ENCODE measurements around the gene CDH13.

Gene CDH13

GRCh38 chr16:83187405-83187804, 560.6 kb downstream of the CDH13 start:
- DNase-seq (ENCODE audit: low read depth) = peak; percentile 47

DNA sequence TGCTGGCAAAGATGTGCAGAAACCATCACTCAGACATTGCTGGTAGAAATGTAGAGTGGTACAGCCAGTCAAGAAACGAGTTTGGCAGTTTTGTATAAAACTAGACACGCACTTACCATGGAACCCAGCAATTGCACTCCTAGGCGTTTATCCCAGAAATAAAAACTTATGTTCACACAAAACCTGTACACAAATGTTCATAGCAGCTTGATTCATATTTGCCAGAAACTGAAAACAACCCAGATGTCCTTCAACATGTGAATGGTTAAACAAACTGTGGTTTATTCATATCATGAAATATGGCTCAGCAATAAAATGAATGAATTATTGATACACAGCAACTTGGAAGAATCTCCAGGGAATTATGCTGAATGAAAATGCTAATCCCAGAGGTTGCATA, 570.0 kb downstream of the CDH13 start:
- DNase-seq (ENCODE audit: low read depth) = no peak

- DNase-seq (ENCODE audit: low read depth) = no peak
Observed at GRCh38 chr16:83197450-83197849, 570.7 kb downstream of the CDH13 start.

- no peak for DNase-seq (ENCODE audit: low read depth)
Observed at GRCh38 chr16:83198977-83199376, 572.2 kb downstream of the CDH13 start.

DNA sequence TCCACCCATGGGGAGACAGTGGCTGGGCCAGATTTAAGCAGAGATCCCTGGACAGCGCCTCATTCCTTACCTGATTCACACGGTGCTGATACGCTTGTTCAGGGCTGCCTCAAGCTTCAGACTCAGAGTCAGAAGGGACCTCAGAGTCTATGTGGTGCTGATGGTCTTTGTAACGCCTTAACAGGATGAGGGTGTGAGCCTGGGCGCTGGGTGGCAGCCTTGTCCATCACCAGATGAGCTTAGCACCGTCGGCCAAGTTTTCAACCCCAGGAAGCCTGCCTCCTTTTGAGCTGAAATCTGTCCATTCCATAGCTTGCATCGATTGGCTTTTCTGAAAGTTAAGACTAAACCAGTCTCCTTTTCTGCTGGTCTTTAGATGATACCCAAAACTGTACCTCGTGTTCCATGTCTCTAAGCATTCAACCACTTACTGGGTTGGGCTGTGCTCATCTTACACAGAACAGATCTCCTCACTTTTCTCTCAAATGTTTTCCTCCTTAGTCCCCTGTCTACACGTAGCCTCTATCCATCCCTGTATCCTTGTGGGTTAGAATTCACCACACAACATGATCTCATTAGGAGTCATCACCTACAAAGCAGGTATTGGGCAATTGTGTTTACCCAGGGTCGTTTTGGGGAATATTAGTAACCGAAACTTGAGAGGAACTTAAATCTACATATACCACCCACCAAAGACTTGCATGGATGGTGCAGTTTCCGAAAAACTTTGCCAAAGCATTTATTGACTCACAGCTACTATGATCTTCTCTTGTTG, 573.4 kb downstream of the CDH13 start:
- no peak for DNase-seq (ENCODE audit: low read depth)

DNA sequence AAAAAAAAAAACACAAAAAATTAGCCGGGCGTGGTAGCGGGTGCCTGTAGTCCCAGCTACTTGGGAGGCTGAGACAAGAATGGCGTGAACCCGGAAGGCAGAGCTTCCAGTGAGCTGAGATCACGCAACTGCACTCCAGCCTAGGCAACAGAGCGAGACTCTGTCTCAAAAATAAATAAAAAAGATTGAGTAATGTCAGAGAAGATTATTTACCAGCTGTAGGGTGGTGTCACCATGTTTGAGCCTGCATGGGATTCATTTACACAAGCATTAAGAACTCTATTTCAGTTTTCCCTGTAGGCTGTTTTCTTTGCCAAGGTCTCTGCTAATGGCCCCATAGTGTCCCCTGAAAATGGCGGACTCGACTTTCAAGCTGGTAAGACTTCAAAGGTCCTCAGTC, 575.0 kb downstream of the CDH13 start:
- DNase-seq (ENCODE audit: low read depth) = no peak

GRCh38 chr16:83205896-83206295, 579.1 kb downstream of the CDH13 start:
- DNase-seq (ENCODE audit: low read depth) = no peak

- DNase-seq (ENCODE audit: low read depth) = no peak
Observed at GRCh38 chr16:83206426-83206825, 579.7 kb downstream of the CDH13 start.

- no peak for DNase-seq (ENCODE audit: low read depth)
Observed at GRCh38 chr16:83211711-83212110, 584.9 kb downstream of the CDH13 start.

DNA sequence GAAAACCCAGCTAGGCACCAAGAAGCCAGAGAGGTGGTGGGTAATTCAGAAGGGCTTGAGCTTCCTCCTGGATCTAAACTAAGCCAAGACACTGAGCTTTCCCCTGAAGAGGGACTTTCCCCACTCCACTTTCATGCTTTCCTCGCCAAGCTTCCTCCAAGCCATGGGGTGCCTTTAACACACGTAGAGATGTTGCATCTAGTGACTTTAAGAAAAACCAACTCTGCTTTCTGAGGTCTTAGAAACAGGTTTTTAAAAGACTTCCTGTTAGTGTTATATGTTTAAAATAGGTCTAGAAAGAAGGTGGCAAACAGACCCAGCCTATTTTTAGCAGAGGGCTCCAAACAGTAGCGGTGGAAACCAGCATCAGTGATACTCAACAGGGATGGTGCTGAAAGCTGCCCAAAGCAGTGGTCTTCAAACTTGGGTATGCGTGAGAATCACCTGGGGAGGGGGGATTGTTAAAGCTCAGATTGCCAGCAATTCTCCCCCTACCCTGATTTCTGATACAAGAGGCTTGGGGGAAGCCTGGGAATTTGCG, 585.6 kb downstream of the CDH13 start:
- DNase-seq (ENCODE audit: low read depth) = no peak

DNA sequence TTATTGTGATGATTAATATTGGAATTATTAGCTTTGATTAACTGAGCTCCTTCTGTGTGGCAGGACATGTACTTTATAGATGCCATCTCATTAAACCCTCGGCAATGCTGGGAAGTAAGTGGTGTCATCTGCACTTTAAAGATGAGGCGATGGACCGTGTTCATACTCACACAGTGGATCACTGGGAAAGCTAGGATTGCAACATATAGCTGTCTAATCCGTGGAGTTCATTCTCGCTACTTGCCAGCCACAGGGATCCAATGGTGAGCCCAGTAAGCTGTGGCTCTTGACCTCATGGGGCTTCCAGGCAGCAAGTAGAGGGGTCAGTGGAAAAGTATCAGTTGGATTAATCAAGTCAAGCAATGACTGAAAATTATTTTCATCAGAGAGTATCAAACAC, 587.9 kb downstream of the CDH13 start:
- DNase-seq (ENCODE audit: low read depth) = no peak

DNA sequence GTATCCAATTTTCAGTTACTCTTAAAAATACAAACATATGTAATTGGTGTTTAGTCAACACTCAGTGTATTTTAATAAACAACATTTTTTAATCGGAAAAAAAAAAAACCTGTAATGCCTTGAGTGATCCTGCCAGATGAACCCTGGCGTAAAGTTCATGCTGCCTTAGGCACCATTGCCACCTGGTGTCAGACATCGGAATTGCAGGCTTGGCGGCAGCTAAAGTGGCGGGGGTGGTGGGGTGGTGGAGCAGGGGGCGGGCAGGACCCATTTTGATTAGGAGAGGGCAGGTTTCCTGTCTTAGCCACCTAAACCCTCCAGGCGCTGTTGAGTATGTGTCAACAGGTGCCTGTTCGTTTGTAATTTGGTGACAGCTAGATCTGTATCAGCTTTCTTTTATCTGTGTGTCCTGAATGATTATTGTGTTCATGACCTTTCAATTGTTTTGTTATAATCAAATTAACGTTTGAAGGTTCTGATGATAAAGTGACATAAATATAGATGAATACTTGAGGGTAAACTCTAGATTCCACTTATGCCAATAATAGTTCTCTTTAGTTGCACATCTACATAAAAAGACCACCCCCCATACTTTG, 588.7 kb downstream of the CDH13 start:
- no peak for DNase-seq (ENCODE audit: low read depth)

DNA sequence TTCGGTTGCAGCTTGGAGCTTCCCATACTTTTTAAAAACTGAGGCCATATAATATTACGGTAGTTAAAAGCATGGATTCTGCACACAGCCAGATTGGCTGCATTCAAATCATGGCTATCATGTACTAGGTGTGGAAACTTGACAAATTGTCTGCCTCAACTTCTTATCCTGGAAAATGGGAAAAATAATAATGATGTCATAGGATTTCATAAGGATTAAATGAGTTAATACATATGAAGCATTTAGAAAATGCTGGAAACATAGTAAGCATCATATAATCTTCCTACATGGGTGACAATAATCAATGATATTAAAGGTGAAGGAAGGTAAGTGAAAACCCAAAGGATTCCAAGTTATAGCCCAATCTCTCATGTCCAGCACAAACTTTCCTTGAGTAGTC, 592.5 kb downstream of the CDH13 start:
- no peak for DNase-seq (ENCODE audit: low read depth)

- DNase-seq (ENCODE audit: low read depth) = no peak
Observed at GRCh38 chr16:83220066-83220465, 593.3 kb downstream of the CDH13 start.

- DNase-seq (ENCODE audit: low read depth) = no peak
Observed at GRCh38 chr16:83224642-83225041, 597.9 kb downstream of the CDH13 start.

- no peak for DNase-seq (ENCODE audit: low read depth)
Observed at GRCh38 chr16:83227336-83227735, 600.6 kb downstream of the CDH13 start.

DNA sequence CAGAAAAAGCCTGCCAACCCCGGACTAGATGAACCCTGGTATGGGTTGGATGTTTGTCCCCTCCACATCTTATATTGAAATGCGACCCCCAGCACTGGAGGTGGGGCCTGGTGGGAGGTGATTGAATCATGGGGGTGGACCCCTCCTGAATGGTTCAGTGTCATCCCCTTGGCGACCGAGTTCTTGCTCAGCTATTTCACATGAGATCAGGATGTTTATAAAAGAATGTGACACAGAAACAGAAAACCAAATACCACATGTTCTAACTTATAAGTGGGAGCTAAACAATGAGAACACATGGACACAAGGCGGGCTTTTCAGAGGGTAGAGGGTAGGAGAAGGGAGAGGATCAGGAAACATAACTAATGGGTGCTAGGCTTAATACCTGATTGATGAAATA, 605.0 kb downstream of the CDH13 start:
- peak; percentile 4 for DNase-seq (ENCODE audit: low read depth)

GRCh38 chr16:83233153-83233552, 606.4 kb downstream of the CDH13 start:
- DNase-seq (ENCODE audit: low read depth) = peak; percentile 48

GRCh38 chr16:83238949-83239691, 612.4 kb downstream of the CDH13 start:
- no peak for DNase-seq (ENCODE audit: low read depth)

DNA sequence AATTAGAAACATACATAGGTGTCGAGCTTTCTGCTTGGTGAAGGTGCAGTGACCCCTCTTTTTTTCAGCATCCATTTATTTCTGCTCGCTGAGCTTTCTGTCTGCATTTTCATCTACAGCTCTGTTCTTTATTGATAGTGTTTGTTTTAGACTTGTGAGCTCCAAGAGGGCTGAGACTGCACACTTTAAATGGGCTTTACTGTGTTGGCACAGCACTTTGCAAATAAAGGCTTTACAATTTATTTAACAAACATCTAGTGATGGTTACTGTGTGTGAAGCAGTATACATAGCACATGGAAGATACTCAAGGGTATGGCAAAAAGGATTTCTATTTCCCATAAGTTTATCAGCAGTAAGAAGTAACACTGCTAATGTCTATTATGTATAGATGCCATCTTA, 617.3 kb downstream of the CDH13 start:
- no peak for DNase-seq (ENCODE audit: low read depth)

DNA sequence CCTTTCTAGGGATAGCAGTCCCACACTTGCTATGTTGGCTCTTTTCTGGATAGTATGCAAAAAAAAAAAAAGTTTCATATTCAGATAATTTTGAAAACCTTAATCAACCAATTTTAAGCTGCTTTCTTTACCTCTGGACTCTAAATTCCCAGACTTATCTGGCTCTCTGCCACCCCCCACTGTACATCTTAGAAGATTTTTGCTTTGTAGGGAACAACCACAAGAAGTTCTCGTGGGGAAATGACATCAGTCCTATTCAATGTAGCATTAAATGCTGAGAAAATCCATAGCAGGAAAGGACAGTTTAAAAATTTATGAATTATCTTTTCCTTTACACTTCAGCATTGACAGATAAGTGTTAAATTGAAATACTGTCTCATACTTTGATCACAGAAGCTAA, 618.3 kb downstream of the CDH13 start:
- DNase-seq (ENCODE audit: low read depth) = peak; percentile 42

DNA sequence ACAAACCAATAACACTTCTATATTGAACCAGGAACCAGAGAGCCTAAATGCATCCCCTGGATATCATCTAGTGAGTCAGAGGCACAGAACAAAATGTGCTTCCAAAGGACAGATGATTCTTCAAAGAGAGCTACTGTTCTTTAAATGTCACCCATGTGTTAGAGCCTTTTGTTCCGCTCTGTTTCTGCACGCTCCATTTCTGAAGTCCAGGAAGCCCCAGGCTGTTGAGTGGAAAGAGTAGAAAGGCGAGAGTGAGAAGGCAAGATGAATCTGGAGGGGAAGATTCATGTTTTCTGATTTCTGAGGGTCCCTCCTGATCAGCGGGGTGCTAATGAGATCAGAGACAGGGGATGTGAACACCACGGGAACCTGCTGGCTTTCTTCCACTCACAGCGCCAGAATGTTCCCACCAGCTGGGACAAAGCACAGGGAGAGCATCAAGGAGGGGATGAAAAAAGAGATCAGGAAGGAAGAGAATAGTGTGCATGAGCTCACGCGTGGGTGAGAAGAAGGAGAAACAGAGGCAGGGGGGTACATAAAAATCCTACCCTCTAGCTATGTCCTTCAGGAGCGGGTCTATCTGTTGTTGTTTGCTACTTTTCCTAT, 621.1 kb downstream of the CDH13 start:
- no peak for DNase-seq (ENCODE audit: low read depth)

Measured in non-pigmented ciliary epithelial cell (primary cell).